ENCODE measurements around the gene GATB.

Gene GATB, protein sequence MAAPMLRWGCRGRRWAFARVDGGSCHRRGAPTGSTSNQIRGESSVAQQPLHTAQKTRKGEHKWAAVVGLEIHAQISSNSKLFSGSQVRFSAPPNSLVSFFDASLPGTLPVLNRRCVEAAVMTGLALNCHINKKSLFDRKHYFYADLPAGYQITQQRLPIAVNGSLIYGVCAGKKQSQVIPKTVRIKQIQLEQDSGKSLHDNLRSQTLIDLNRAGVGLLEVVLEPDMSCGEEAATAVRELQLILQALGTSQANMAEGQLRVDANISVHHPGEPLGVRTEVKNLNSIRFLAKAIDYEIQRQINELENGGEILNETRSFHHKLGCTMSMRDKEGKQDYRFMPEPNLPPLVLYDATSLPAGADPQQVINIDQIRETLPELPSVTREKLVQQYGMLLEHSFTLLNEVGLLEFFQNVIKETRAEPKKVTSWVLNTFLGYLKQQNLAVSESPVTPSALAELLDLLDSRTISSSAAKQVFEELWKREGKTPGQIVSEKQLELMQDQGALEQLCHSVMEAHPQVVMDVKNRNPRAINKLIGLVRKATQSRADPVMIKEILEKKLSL

DNA sequence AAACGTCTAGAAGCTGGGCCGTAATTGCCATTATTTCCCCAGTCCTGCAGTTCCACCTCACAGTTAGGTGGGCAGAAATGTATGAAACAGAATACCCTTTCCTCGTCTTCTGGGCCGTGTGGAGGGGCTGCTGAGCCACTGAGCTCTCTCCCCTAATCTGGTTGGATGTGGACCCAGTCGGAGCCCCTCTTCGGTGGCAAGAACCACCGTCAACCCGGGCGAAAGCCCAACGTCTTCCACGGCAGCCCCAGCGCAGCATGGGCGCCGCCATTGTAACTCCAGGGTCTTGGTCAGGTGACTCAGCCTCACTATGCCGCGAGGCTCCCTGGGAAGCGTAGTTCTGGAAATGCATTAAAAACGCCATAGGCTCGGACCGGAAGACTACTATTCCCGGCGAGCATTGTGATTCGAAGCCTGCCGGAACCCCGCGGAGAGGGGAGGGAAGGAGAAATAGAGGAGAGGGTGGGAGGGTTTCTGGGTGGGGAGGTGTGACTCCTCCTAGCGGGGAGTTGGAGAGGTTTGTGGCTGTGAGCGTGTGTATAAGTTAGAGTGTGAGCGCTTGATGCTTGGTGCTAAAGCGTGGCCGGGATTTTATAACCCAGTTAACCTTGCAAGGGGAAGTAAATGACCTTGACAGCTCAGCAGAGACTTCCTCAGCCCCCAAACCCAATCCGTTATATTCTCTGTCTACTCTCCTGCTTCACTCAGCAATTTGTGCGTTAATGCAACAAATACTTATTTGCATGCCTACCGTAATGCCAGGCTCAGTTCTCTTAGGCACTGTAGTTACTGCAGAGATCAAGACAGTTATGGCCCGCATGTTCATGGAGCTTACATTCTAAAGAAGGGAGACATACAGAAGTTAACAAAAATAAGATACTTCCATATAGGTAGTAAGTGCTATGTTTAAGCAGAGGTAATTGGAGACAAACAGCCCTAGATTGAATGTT lies at the start of gene GATB:
TSS of gene GATB (minus strand) at position 296 of the 950 bp plus-strand sequence. CDS start at position 271, 25 bp downstream.
- DNase-seq (ENCODE audit: low spot score), result peak; percentile 80

DNA sequence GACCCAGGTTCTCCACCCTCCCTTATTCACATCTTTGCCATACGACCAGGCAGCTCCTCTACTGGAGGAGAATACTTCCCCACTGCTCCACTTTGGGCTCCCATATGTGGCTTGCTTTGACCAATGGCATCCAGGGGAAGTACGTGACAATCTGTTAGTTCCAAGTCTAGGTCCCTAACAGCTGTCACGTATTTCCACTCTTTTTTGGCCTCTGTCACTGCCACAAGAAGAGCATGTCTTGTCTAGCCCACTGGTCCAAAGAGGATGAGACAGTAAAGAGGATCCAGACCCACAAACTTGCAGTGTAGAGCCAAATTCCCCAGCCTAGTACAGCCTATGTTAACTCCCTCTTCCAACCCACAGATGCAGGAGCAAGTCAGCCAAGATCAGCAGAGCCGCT lies 49.7 kb upstream of the GATB start:
- DNase-seq (ENCODE audit: low spot score), result no peak

DNA sequence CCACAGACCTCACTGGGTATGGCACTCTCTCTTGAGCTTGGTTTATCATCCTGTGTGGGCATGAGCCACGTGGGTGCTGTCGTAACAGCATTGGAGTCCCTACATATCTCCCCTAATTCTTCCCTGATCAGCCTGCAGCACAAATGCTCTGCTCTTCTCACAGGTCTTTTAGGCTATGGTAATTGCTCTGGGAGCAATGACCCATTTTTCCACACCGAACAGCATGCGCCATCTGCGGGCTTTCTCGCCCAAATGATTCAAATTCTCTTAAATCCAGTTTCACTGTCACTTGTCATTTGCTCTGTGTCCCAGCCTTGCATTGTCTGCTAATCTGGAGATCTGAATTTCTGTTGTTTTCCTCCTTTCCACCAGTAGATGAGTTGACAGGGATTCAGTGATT lies 48.9 kb upstream of the GATB start:
- DNase-seq (ENCODE audit: low spot score), result no peak

DNA sequence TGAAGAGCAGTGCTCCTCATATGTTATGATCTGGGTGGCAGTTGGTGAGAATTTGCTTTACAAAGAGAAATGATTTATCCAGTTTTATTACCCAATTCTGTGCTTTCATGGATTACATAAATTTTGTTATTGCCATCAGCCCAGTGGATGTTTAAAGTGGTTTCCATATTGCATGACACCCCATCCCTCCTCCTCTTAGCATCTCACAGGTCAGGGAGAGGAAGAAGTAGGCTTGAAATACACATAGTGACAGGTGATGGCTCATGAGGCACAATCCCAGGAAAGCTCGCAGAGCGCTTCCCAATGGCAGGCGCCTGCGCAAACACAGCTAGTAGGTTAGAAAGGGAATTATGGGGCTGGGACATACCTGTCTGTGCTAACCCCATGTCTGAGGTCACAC lies 47.7 kb upstream of the GATB start:
- no peak for DNase-seq (ENCODE audit: low spot score)

DNA sequence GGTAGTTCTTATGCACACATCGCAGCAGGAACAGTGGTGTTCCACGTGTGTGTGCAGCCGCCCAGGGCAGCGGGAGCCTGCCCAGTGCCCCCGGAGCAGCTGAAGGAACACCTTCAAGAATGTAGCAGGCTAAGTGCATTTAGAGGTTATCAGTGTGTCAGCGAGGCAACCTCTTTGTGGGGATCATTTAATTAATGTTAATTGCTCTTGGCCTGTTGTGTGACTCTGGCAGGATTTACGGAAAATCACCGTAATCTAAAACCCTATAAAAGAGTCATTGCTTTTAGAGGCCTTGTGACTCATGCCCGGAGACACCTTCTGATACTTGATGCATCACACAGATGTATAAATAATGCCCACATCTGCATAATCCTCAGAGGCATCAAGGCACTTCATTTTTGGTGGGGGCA lies 47.3 kb upstream of the GATB start:
- no peak for DNase-seq (ENCODE audit: low spot score)

DNA sequence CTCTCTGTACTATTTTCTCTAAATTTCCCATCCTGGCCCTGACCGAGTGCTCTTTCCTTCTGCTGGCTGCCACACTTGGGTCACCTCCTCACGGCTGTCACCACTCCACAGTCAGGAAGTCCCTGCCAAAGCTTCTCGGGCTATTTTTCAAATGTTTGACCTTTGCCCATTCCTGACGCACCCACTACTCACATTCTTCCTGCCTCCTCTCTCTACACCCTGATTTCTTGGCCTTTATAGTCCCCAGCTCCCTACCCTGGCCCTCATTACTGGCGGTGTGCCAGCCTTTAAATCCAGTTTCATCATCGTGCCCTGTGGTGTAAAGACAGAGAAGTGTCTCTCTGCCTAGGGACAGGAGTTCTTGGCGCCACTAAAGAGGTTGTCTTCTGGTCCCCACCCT lies 46.4 kb upstream of the GATB start:
- no peak for DNase-seq (ENCODE audit: low spot score)

DNA sequence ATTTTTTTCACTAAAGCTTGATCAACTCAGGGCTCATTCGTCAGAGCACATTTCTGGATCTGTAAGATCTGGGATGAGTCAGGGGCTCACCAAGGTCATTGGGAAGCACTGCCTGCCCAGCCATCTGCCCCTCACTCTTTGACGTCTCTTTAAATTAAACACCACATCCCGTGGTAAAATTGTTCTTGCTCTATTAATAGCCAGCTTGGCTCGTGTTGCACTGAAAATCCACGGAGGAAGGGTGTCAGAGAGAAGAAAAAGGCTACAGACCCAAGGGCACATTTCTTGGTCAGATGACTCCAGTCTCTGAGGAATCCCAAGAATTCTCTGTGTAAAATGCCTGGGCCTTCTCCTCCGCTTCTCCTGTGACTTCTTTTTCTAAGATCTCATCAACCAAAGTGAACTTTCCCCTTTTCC lies 45.7 kb upstream of the GATB start:
- DNase-seq (ENCODE audit: low spot score), result no peak

DNA sequence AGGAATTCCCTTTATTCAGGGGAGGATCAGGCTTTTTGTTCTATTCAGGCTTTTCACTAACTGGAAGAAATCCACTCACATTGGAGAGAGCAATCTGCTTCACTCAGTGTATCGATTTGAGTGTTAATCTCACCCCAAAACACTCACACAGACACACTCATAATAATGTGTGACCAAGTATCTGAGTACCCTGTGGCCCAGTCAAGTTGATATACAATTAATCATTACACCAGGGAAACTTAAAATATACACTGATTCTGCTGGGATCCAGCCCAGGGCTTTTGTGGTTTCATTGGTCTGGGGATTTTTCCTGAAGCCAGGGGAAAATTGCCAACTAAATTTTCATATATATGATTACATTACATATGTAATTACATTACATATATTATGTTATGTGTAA lies 44.0 kb upstream of the GATB start:
- DNase-seq (ENCODE audit: low spot score), result no peak

DNA sequence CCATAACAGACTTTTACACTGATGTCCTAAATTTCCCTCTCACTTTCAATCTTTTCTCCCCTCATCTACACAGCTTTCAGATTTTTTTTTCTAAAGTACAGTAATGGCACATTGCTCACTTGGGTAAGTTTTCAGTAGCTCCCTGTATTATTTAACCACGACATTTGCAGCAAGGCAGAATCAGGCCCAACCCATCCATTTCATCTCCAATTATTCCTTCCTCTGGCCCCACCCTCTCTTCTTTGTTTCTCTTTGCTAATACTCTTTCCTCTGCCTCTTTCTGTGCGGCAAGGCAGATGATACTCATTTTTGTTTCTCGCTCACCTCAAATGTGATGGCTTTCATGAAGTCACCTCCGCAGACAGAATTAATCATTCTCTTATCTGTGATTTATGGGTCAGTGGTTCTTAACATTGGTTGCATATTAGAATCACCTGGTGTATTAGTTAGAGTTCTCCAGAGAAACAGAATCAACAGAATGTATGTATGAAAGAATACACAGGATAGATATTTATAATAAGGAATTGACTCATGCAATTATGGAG lies 43.4 kb upstream of the GATB start:
- no peak for DNase-seq (ENCODE audit: low spot score)

DNA sequence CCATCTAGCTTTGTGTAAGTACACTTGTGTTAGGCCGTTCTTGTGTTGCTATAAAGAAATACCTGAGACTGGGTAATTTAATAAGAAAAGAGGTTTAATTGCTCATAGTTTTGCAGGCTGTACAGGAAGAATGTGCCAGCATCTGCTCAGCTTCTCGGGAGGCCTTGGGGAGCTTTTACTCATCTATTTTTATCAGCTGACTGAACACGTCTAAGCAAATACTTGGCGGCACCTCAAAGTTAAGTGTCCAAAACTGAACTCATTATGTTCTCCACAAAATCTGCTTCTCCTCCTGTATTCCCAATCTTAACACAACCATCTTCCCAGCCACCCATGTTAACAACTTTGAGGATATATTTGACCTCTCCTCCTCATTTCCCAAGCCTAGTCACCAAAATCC lies 42.4 kb upstream of the GATB start:
- no peak for DNase-seq (ENCODE audit: low spot score)

DNA sequence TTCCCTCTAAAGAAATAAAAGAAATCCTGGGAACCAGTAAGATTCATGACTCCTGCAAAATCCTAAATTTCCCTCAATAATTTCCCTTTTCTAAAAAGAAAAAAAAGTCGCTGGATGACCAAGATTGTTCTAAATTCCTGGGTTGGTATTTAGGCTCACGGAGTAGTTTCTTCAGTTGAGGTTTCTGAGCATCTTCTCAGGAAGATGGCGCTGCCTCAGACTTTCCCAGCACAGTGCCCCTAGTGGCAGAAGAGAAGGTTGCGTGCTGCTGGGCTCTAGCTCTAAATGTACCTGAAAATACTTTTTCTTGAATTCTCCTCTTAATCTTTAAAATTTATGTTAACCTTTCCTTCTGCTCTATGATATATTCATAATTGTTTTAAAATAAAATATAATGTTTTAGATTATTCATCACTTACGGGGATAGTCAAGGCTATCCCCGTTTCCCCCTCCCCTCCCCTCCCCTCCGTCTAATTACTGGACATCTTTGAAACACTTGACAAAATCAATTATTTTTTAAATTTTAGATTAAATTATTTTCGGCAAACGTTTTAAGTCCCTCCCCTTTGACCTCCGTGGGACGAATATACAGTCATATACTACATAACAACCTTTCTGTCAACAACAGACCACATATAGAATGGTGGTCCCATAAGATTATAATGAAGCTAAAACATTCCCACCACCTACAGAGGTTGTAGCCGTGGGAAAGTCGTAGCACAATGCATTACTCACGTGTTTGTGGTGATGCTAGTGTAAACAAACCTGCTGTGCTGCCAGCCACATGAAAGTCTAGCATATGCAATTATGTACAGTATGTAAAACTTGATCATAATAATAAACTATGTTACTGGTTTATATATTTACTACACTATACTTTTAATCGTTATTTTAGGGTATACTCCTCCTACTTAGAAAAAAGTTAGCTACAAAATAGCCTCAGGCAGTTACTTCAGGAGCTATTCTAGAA lies 41.0 kb upstream of the GATB start:
- peak; percentile 30 for DNase-seq (ENCODE audit: low spot score)

DNA sequence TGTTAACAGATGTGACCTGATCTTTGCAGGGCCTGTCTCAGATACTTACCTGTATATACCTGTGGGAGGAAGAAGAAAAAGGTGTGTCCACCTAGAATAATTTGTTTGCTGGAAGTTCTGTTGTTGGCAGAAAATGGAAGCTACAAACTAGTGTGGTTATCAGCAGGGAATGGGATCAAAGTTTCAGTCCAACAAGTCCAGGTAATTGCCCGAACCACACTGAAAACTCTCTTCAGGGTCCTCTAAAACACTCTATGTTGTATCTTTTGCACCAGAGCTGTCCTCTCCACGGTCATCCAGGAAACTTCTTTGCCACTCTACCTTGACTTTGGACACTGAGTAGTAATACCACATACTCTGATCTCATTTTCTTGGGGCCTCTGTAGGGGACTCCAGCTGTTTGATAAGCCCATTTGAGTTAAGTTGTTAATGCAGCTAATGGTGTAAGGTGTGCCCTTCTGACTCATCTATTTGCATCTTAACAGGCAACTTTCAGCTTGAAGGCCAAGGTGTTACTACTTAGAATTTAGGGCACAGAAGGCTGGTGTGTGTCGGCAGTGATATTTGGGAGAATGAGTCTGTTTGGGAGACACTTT lies 38.7 kb upstream of the GATB start:
- DNase-seq (ENCODE audit: low spot score), result no peak

DNA sequence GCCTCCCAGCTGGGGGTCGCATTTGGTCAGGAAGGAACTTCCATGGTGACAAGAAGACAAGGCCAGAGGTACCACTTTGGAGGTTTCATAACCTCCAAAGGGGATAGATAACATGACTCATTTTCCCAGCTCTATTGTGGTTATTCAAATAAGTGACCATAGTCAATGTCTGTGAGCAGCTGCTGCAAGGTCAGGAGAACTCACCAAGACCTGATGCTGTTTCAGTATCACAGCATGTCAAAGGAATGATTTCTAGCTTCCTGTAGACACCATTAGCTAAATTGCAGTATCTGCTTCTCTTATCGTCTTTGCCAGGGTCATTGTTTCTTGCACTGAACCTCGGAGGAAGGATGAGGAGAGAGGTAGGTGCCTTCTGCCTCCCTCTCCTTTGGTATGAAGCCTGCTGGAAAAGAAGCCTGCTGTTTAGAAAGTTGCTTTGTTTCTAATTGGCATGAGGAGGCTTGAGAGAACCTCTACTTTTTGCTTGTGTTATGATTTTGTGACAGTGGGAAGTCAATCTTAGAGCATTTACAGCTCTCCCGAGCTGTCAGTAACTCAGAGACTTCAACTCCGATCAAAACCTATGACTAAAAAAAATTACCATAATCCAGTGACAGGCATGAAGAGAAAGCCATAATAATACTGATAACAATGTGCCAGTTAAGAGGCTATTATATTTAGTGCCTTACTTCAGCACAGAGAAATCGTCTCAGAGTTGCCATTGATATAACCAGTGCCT lies 38.0 kb upstream of the GATB start:
- no peak for DNase-seq (ENCODE audit: low spot score)

DNA sequence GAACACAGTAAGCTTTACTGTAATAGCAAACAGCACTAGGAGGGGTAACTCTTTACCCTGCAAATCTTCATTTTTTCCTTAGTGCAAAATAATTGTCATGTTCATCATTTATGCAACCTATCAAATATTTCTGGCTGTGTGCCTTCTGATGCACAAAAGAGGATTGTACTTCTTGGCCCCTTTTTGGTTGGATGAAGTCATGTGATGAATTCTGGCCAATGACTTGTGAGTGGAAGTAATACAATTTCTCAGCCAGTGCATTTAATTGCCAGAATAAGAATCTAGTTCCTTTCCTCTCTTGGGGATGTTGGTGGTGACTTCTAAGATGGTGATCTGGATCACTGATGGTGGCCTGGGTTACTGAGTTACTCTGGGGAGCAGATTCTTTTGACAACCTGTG lies 37.0 kb upstream of the GATB start:
- DNase-seq (ENCODE audit: low spot score), result no peak

DNA sequence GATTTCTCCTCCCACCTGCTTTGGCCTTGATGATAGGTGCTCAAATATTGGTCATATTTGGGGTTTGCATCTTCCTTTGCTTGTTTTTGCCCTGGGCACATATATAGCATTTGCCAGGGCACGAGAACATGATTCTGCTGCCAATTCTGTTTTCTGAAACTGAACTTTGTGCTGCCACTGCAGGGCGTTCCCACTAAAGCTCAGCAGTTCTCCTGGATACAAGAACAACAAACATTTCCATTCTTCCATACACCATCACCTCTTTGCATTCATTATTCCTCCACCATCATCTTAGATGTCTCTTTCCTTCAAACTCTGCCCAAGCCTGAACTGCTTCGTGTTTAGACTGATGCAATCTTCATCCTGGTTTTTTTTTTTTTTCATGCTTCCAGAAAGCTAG lies 36.3 kb upstream of the GATB start:
- no peak for DNase-seq (ENCODE audit: low spot score)

DNA sequence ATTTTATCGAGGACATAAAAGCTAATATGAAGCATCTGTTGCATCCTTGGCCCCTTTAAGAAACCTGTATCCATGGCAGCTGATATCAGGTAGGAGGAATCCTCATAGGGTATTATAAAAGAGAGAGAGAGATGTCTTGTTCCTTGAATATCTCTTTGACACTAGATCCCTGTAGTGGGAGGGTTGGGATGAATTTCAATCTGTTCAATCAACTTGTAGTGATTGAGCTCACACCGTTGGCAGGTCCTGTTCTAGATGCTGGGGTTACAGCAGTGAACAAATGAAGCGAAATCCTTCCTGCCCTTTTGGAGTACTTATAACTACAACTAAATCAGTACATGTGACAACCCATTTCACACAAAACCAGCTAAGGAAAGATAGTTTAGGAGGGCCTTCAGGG lies 35.3 kb upstream of the GATB start:
- DNase-seq (ENCODE audit: low spot score), result no peak

DNA sequence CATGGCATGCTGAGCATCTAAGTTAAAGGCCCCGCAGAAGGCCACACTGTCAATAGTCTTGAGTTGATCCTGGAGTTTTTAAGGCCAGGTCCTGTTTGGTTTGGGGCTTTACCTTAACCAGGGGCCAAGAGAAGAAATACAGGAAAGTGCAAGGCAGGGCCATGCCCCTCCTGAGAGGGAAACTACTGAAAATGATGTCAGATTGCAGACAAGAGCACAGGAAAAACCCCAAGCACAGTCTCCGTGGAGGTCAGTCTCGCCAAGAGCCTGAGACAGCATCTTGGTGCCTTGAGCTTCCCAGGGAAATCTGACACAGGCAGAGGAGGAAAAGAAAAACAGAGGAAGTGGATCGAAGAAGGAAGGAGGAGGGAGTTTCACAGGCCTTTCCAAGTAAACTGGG lies 32.2 kb upstream of the GATB start:
- no peak for DNase-seq (ENCODE audit: low spot score)

DNA sequence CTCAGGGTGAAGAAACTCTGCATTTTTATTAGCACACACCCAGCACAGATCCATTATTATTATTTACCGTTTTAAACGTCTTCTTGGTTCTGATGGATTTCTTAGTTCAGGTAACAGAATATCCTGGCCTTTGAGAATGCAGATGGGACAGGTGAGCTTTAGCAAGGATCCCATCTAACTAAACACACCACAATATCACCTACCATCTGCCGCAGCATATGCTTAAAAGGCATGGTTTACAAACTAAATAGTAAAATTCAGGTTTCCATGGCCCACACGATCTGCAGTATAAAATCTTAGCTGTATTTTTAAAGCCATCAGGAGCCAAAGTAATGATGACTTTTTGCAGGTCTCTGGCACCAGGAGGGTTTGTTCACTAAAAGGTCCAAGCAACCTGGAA lies 31.7 kb upstream of the GATB start:
- no peak for DNase-seq (ENCODE audit: low spot score)

DNA sequence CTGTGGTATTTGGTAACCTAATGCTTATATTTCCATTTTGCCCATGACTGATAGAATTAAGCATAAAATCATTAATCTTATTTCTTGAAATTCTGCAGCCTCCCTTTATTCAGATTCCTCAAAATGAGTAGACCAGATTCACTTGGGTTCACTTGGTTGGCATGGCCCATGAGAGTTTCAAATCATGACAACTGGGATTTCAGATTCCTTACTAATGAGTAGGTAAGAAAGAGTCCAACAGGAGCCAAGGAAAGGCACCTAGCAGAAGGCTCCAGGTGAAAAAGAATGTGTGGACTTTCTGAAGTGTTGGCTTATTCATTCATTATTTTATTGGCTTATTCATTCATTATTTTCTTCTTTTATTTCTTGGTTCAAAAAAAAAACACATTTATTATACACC lies 27.2 kb upstream of the GATB start:
- no peak for DNase-seq (ENCODE audit: low spot score)

DNA sequence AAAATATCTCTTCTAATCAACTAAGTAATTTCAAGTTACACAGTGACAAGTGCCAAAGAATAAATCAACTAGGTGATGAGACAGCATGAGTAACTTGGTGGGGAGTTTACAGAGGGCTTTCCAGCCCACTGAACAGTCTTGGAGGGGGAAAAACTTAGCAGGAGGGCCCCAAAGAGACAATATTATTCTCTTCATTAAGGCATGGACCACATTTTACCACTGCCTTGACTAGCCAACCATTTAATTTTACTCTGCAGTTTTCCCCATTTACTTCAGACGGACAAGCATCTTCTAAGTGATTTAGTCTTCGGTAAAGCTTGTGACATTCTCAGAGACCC lies 25.3 kb upstream of the GATB start:
- DNase-seq (ENCODE audit: low spot score), result no peak

Data from HuH-7 (cell line).